Motor neuron (in vitro differentiated cells): ENCODE measurements around the gene RUNX1. TPM values are rescaled to one million over a fixed set of nuclear protein-coding genes. Genes with fewer than 3 reads are reported as not detected.
A peak's percentile ranks its signal among the peaks of the same experiment; 100 is the strongest.

Experiments
- ATAC-seq, 8 experiments: fragments of 200-7000 bp; cut with Tn5 transposase; replicated peaks in 6 of 8; 2 replicates each; pipeline ENCODE4 v1.8.0; 2021; ENCODE audit warnings: mild to moderate bottlenecking in 8 of 8, moderate library complexity in 8 of 8
- H3K27ac ChIP-seq, 2 donors: fragments of 250-450 bp; sonication (Bioruptor Pico); 2 replicates each; pipeline ENCODE4 v1.9.0; 2021; ENCODE audit warnings: antibody characterized with exemption in 2 of 2, mild to moderate bottlenecking in 2 of 2, moderate library complexity in 1 of 2
- H3K4me1 ChIP-seq, 2 donors: fragments of 250-450 bp; sonication (Bioruptor Pico); replicated peaks in 1 of 2; 2 replicates each; pipeline ENCODE4 v1.6.1; 2021; ENCODE audit warnings: antibody characterized with exemption in 2 of 2, mild to moderate bottlenecking in 2 of 2, moderate library complexity in 1 of 2
- H3K4me3 ChIP-seq, 5 donors: fragments of 250-450 bp; sonication (Bioruptor Pico); 2 replicates each; pipeline ENCODE4 v1.9.0; 2021; ENCODE audit warnings: antibody characterized with exemption in 5 of 5, mild to moderate bottlenecking in 5 of 5, moderate library complexity in 4 of 5
- WGBS, 10 experiments: fragments of 450-650 bp; shearing (Covaris generic); methylation state at CpG; one replicate each; pipeline ENCODE4 v1.0.0; 2022; 5-methylcytosine and 5-hydroxymethylcytosine counted together
- in situ Hi-C, 9 experiments: fragments of 400-800 bp; cut with MboI; loops; one replicate each; pipeline ENCODE4 v1.15.0; 2021; ENCODE audit warnings: low sequenced_read_pairs in 9 of 9, low pct_unique_long_range_greater_than_20kb in 2 of 9; ENCODE audit not compliant: unreplicated experiment in 9 of 9
- total RNA-seq, 8 experiments: library from RNA; unstranded; fragments of 300-600 nt; gene quantifications; 2 replicates each; pipeline versions ENCODE4 v1.2.3 to v1.2.4, GENCODE V29; 2022

The RUNX1 gene
- total RNA-seq, 8 experiments from 2014 or later: 0.05 to 49.0 (median 3.6) TPM

DNA sequence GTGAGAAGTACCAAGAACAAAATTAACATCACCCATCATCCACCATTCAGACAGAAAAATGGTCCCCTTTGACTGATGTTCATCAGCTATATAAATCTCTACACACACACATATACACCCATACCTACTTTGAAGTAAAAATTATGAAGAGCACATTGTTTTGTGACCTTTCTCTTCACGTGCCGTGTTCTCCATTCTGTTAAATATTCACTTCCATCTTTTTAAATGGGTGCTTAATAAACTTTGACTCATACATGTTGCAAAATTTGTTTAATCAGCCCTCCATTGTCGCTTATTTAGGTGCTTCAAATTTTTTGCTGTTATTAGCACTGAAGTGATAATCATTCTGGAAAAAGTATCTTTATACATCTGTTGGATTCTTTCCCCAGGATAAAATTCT is 300.2 kb downstream of the RUNX1 start:
- H3K4me3 ChIP-seq: no peak overlapping the region
- no peaks in the 10 kb centered on the region for H3K4me1 ChIP-seq
- in situ Hi-C loops: loop anchor here in 6 of 9 experiments (25.0 kb wide), 1 partner anchor 1088 kb away; no protein-coding TSS in a partner anchor
- no peak for ATAC-seq
- 56 to 100% (median 84%) methylated on average over 1 to 3 of the region's 3 CpGs; no CpG with 5 or more reads in 1 of the 10 experiments for WGBS, 10 experiments
- H3K27ac ChIP-seq: no peak overlapping the region

DNA sequence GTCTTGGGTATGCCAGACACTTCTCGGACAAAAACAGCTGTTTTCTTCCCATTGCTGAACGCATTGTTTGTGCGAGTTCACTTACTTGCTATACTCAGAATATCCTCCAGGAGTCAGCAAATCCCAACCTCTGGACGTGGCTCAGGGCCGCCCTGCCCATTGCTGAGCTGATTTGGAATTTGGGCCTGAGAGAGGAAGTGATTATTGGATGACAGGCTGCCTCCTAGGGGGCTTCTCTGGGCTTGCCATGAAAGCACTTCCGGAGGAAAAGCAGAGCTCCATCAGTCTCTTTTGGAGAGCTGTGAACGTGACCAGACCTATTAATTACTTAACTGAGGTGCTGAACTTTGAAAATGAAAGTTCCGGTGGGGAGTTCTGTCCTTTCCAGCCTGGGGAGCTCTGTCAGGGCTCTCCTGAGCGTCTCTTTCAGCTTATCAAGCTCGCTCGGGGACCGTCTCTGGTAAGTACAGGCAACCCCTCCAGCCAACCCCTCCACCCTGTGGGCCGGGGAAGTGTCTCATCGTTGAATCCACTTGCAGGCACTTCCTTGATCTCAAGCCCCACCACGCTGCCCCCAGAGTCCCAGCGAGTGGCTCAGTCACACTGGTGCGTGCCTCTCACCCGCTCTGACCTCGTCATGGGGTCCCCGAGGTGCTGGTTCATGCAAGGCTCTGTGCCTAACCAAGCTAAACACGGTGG is 303.4 kb downstream of the RUNX1 start:
- no peak overlapping the region for H3K4me3 ChIP-seq
- ATAC-seq: peak; percentile 63 to 98 (median 87)
- no peaks in the 10 kb centered on the region for H3K4me1 ChIP-seq
- WGBS, 10 experiments: 23 to 70% (median 30%) methylated on average over 4 to 9 of the region's 21 CpGs; no CpG with 5 or more reads in 3 of the 10 experiments
- in situ Hi-C loops: loop anchor here in 6 of 9 experiments (25.0 kb wide), 1 partner anchor 1092 kb away; no protein-coding TSS in a partner anchor
- no peak overlapping the region for H3K27ac ChIP-seq

- Histone ChIP-seq H3K4me3 (no peak overlapping the region), H3K4me1 (no peaks in the 10 kb centered on the region), H3K27ac (no peak overlapping the region)
- in situ Hi-C loops: loop anchor here in 6 of 9 experiments (25.0 kb wide), 1 partner anchor 1092 kb away; no protein-coding TSS in a partner anchor
- 0 to 21% (median 13%) methylated on average over 1 to 2 of the region's 3 CpGs; no CpG with 5 or more reads in 5 of the 10 experiments for WGBS, 10 experiments
- no peak for ATAC-seq
Observed at GRCh38 chr21:34744801-34745200, 304.3 kb downstream of the RUNX1 start.

GRCh38 chr21:34743831-34744230 is 305.3 kb downstream of the RUNX1 start:
- Histone ChIP-seq H3K4me3 (no peak overlapping the region), H3K27ac (no peak overlapping the region), H3K4me1 (no peaks in the 10 kb centered on the region)
- ATAC-seq: peak in 3 of 8 experiments; percentile 41 to 94 (median 94)
- 0 to 64% (median 3%) methylated on average over 1 to 8 of the region's 9 CpGs; no CpG with 5 or more reads in 3 of the 10 experiments for WGBS, 10 experiments
- in situ Hi-C loops: loop anchor here in 6 of 9 experiments (25.0 kb wide), 1 partner anchor 1093 kb away; no protein-coding TSS in a partner anchor

GRCh38 chr21:34743285-34743684 is 305.8 kb downstream of the RUNX1 start:
- WGBS, 10 experiments: 67 to 100% (median 80%) methylated on average over 1 to 9 of the region's 9 CpGs; no CpG with 5 or more reads in 3 of the 10 experiments
- in situ Hi-C loops: loop anchor here in 6 of 9 experiments (25.0 kb wide), 1 partner anchor 1094 kb away; no protein-coding TSS in a partner anchor
- no peaks in the 10 kb centered on the region for H3K4me1 ChIP-seq
- ATAC-seq: no peak
- H3K4me3 ChIP-seq: no peak overlapping the region
- no peak overlapping the region for H3K27ac ChIP-seq

DNA sequence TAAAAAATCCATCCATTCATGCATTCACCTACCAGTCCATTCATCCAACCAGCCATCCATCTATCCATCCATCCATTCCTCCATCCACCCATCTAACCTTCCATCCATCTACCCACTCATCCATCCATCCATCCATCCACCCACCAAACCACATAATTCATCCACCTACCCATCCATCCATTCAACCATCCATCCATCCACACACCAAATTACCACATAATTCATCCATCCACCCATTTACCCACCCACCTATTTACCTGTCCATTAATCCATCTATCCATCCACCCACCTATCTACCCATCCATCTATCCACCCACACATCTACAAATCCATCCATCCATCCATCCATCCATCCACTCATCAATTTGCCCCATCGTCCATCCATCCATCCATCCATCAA is 308.9 kb downstream of the RUNX1 start:
- in situ Hi-C loops: loop anchor here in 6 of 9 experiments (25.0 kb wide), 1 partner anchor 1097 kb away; no protein-coding TSS in a partner anchor
- ATAC-seq: no peak
- 20 to 80% (median 63%) methylated on average over 1 of the region's 1 CpG; no CpG with 5 or more reads in 5 of the 10 experiments for WGBS, 10 experiments
- H3K4me3 ChIP-seq: no peak overlapping the region
- H3K27ac ChIP-seq: no peak overlapping the region
- no peaks in the 10 kb centered on the region for H3K4me1 ChIP-seq
